ENCODE results near the gene STK16.
A peak's percentile ranks its signal among the peaks of the same experiment; 100 is the strongest.

Gene STK16

GRCh38 chr2:219214141-219214540 lies 31.1 kb upstream of the STK16 start:
- no peak for DNase-seq

GRCh38 chr2:219214786-219215185 lies 30.5 kb upstream of the STK16 start:
- DNase-seq = no peak

- DNase-seq = no peak
These were observed 29.3 kb upstream of the STK16 start for GRCh38 chr2:219215871-219216534.

- no peak for DNase-seq
These were observed 28.8 kb upstream of the STK16 start for GRCh38 chr2:219216535-219216915.

GRCh38 chr2:219218217-219218731 lies 27.0 kb upstream of the STK16 start:
- DNase-seq = no peak

- DNase-seq = peak; percentile 66
These were observed 26.3 kb upstream of the STK16 start, which contains the start of gene ABCB6 for GRCh38 chr2:219218732-219219701. Gene ABCB6 (minus strand): TSS chr2:219218958. CDS start chr2:219218673, 285 bp downstream.

- DNase-seq = no peak
These were observed 25.3 kb upstream of the STK16 start for GRCh38 chr2:219219784-219220532.

GRCh38 chr2:219220652-219221402 lies 24.5 kb upstream of the STK16 start:
- no peak for DNase-seq

- no peak for DNase-seq
These were observed 23.2 kb upstream of the STK16 start for GRCh38 chr2:219221957-219222518.

- no peak for DNase-seq
These were observed 21.3 kb upstream of the STK16 start for GRCh38 chr2:219223831-219224610.

- no peak for DNase-seq
These were observed 19.9 kb upstream of the STK16 start for GRCh38 chr2:219225350-219225749.

GRCh38 chr2:219228041-219228910 lies 17.0 kb upstream of the STK16 start:
- DNase-seq = no peak

GRCh38 chr2:219228911-219229304 lies 16.4 kb upstream of the STK16 start:
- no peak for DNase-seq

GRCh38 chr2:219229305-219230058 lies 15.8 kb upstream of the STK16 start, which contains the start of the genes ANKZF1 and ATG9A:
Gene ANKZF1 (plus strand): TSS chr2:219229806. CDS start chr2:219230258, 452 bp downstream.
Gene ATG9A (minus strand): TSS chr2:219229636. CDS start chr2:219228024, 1,612 bp downstream.
- peak; percentile 93 for DNase-seq

GRCh38 chr2:219230059-219230540 lies 15.2 kb upstream of the STK16 start:
- DNase-seq = no peak

GRCh38 chr2:219234331-219234730 lies 10.9 kb upstream of the STK16 start:
- DNase-seq = no peak

- DNase-seq = no peak
These were observed 2.0 kb upstream of the STK16 start for GRCh38 chr2:219243291-219243761.

- no peak for DNase-seq
These were observed 511 bp upstream of the STK16 start for GRCh38 chr2:219244789-219245147.

- DNase-seq = no peak
These were observed 586 bp downstream of the STK16 start for GRCh38 chr2:219245899-219246230.

Data from NCI-H2081 treated with DMSO at 0.1 percent for 48 hours (cell line).